ENCODE results near the gene IQCK. TPM values are rescaled to one million over a fixed set of nuclear protein-coding genes. Genes with fewer than 3 reads are reported as not detected.

Gene IQCK
- total RNA-seq, 1 donor from 2014 or later = 7.6 TPM

DNA sequence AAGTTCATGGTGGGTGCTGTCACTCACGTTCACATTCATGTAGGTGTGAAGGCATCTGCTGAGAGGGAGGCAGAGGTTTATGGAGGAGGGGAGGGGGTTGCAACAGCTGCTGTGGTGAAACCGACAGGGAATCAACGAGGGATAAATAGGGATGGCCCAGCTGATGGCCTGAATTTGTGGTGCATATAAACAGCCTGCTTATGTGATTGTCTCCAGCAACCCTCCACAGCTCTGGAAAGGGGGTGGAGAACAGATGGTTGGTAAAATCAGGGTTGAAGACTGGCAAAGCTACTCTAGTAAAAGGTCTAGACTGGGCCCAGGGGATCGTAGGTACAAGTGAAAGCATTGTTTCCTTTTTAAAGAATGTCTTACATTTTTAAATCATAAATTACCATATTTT, 53.7 kb downstream of the IQCK start:
- Histone ChIP-seq H3K36me3 (no peaks in the 10 kb centered on the region), H3K4me3 (no peak overlapping the region), H3K27me3 (no peaks in the 10 kb centered on the region), H3K27ac (no peak overlapping the region), H3K4me1 (no peaks in the 10 kb centered on the region), H3K9me3 (no peaks in the 10 kb centered on the region)
- intact Hi-C loops (cut with DNase I) = no loop called here
- TF ChIP-seq, protein P1, sequence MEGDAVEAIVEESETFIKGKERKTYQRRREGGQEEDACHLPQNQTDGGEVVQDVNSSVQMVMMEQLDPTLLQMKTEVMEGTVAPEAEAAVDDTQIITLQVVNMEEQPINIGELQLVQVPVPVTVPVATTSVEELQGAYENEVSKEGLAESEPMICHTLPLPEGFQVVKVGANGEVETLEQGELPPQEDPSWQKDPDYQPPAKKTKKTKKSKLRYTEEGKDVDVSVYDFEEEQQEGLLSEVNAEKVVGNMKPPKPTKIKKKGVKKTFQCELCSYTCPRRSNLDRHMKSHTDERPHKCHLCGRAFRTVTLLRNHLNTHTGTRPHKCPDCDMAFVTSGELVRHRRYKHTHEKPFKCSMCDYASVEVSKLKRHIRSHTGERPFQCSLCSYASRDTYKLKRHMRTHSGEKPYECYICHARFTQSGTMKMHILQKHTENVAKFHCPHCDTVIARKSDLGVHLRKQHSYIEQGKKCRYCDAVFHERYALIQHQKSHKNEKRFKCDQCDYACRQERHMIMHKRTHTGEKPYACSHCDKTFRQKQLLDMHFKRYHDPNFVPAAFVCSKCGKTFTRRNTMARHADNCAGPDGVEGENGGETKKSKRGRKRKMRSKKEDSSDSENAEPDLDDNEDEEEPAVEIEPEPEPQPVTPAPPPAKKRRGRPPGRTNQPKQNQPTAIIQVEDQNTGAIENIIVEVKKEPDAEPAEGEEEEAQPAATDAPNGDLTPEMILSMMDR (IDR thresholded peaks at IDR 0.05) = no peak
- DNase-seq = no peak
- ATAC-seq = no peak

DNA sequence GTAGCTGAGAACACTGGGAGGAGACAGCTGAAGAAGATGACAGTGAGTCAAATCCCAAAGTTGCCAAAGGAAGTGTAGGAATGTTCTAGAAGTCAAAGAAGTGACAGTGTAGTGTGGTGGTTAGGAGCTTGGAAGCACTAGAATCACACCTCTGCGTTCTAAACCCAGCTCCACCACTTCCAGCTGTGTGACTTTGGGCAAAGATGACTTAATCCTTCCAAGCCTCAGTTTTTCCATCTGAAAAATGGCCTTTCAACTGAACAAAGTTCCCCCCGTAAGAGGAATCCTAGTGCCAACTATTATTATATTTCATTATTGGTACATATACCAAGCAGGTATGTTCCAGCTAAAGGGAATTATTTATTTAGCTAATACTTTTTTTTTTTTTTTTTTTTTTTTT, 56.0 kb downstream of the IQCK start:
- TF ChIP-seq, protein P1 (IDR thresholded peaks at IDR 0.05) = no peak
- no peaks in the 10 kb centered on the region for H3K36me3 ChIP-seq
- no peaks in the 10 kb centered on the region for H3K9me3 ChIP-seq
- intact Hi-C loops (cut with DNase I) = no loop called here
- no peaks in the 10 kb centered on the region for H3K27me3 ChIP-seq
- no peak overlapping the region for H3K27ac ChIP-seq
- H3K4me3 ChIP-seq = no peak overlapping the region
- ATAC-seq (no peak), DNase-seq (no peak)
- no peaks in the 10 kb centered on the region for H3K4me1 ChIP-seq

DNA sequence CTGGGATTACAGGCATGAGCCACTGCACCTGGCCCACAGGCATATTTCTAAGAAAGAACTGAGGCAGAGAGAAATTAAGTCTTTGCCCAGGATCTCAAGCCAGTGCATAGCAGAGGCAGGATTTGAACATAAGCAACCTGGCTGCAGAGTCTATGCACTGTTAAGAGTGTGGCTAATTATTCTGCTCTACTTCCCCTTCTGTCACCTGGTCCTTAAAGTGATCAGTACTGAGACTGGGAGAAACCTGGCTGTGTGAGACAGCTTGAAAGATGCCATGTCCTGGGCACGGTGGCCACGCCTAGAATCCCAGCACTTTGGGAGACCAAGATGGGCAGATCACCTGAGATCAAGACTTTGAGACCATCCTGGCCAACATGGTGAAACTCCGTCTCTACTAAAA, 58.1 kb downstream of the IQCK start:
- DNase-seq (no peak), ATAC-seq (no peak)
- intact Hi-C loops (cut with DNase I) = no loop called here
- Histone ChIP-seq H3K4me3 (no peak overlapping the region), H3K27ac (no peak overlapping the region), H3K36me3 (no peaks in the 10 kb centered on the region), H3K9me3 (no peaks in the 10 kb centered on the region), H3K4me1 (no peaks in the 10 kb centered on the region), H3K27me3 (no peaks in the 10 kb centered on the region)
- TF ChIP-seq, protein P1 (IDR thresholded peaks at IDR 0.05) = no peak

DNA sequence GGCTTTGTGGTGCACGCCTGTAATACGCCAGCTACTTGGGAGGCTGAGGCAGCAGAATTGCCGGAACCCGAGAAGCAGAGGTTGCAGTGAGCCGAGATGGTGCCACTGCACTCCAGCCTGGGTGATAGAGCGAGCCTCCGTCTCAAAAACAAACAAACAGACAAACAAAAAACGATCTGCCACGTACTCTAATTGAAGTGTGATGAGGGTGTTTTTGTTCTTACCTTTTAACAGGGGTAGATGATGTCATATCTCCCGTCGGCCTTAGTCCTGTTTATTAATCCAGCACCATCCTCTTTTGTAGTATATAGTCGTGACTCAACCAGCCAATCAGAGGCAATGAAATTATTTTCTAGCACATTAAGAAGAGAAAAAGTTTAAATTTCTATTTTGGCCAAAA, 58.5 kb downstream of the IQCK start:
- no peaks in the 10 kb centered on the region for H3K27me3 ChIP-seq
- H3K27ac ChIP-seq = no peak overlapping the region
- H3K4me3 ChIP-seq = no peak overlapping the region
- TF ChIP-seq, protein P1 (IDR thresholded peaks at IDR 0.05) = no peak
- DNase-seq (no peak), ATAC-seq (no peak)
- no peaks in the 10 kb centered on the region for H3K36me3 ChIP-seq
- no peaks in the 10 kb centered on the region for H3K4me1 ChIP-seq
- H3K9me3 ChIP-seq = no peaks in the 10 kb centered on the region
- intact Hi-C loops (cut with DNase I) = no loop called here

DNA sequence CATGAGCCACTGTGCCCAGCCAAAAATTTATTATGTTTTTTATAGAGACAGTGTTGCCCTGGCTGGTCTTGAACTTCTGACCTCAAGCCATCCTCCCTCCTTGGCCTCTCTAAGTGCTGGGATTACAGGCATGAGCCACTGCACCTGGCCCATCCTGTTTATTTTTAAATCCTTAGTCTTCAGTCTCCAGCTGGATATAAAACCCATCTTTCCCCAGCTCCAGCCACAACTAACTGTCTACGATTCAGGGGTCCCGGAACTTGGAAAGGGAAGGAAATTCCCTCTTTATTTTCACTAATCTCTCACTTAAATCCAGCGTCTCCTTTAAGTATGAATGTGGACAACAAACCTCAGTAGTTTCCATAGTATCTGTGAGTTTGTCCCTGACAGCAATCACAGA, 62.2 kb downstream of the IQCK start:
- no peaks in the 10 kb centered on the region for H3K4me1 ChIP-seq
- H3K9me3 ChIP-seq = no peaks in the 10 kb centered on the region
- no peaks in the 10 kb centered on the region for H3K27me3 ChIP-seq
- H3K27ac ChIP-seq = no peak overlapping the region
- H3K36me3 ChIP-seq = no peaks in the 10 kb centered on the region
- no peak for DNase-seq
- TF ChIP-seq, protein P1 (IDR thresholded peaks at IDR 0.05) = no peak
- no peak overlapping the region for H3K4me3 ChIP-seq
- intact Hi-C loops (cut with DNase I) = no loop called here
- ATAC-seq = no peak

DNA sequence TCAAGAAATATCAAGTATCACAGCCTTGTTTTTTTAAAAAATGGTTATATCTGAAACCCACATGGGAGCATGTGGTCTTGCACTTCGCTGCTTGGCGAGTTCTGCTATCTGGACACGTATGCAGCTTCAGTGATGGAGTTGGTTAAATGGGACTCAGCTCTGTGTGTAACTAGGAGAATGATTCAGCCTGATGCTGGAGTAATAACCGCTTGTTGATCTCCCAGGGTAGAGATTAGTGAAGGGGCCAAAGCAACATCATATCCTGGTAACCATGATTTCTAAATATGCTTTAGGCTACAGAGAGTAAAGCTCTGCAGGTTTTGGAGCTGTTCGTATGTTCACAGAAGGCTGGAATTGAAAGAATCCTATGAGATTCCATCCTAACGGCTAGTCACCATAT, 63.2 kb downstream of the IQCK start:
- Histone ChIP-seq H3K27me3 (no peaks in the 10 kb centered on the region), H3K4me3 (no peak overlapping the region), H3K27ac (no peak overlapping the region), H3K9me3 (no peaks in the 10 kb centered on the region), H3K4me1 (no peaks in the 10 kb centered on the region), H3K36me3 (no peaks in the 10 kb centered on the region)
- ATAC-seq = no peak
- intact Hi-C loops (cut with DNase I) = no loop called here
- no peak for DNase-seq
- TF ChIP-seq, protein P1 (IDR thresholded peaks at IDR 0.05) = no peak
